HL-60/S4 (cell line): ENCODE measurements around the gene SDK2.

ENCODE experiments used
- in situ Hi-C: fragments of 300-500 bp; cut with MboI; formaldehyde crosslinking; loops from 2 replicates; pipeline ENCODE4 v1.14.3; 2022; ENCODE audit warnings: low sequenced_read_pairs

Gene SDK2

GRCh38 chr17:73433501-73433900 is 210.7 kb downstream of the SDK2 start:
- in situ Hi-C loops: loop anchor here (25.0 kb wide), 2 partner anchors 279 to 529 kb away; no protein-coding TSS in a partner anchor

GRCh38 chr17:73432624-73433190 is 211.5 kb downstream of the SDK2 start:
- in situ Hi-C loops: loop anchor here (25.0 kb wide), 2 partner anchors 280 to 530 kb away; no protein-coding TSS in a partner anchor

- in situ Hi-C loops: loop anchor here (25.0 kb wide), 2 partner anchors 281 to 531 kb away; no protein-coding TSS in a partner anchor
Measured at GRCh38 chr17:73431401-73432205, 212.6 kb downstream of the SDK2 start.

- in situ Hi-C loops: loop anchor here (25.0 kb wide), 2 partner anchors 281 to 531 kb away; no protein-coding TSS in a partner anchor
Measured at GRCh38 chr17:73430848-73431247, 213.4 kb downstream of the SDK2 start.

GRCh38 chr17:73430165-73430680 is 214.0 kb downstream of the SDK2 start:
- in situ Hi-C loops: loop anchor here (25.0 kb wide), 2 partner anchors 282 to 532 kb away; no protein-coding TSS in a partner anchor

GRCh38 chr17:73429440-73430164 is 214.6 kb downstream of the SDK2 start:
- in situ Hi-C loops: loop anchor here (25.0 kb wide), 2 partner anchors 283 to 533 kb away; no protein-coding TSS in a partner anchor

DNA sequence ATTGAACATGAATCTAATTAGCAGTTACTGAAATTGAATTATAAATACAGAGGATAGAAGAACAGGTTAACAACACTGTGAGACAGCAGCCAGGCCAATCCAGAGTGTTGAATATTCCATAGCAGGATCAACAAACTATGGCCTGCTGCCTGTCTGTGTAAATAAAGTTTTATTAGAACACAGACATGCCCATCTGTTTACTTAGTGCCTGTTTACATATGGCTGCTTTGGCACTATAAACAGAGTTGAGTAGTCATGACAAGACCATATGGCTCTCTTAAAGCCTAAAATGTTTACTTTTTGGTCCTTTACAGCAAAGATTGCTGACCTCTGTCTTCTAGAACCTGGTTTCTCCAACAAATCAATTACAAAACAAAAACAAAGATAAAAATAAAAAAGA is 217.0 kb downstream of the SDK2 start:
- in situ Hi-C loops: loop anchor here (25.0 kb wide), 2 partner anchors 285 to 535 kb away; no protein-coding TSS in a partner anchor

GRCh38 chr17:73424571-73424970 is 219.7 kb downstream of the SDK2 start:
- in situ Hi-C loops: no loop called here

DNA sequence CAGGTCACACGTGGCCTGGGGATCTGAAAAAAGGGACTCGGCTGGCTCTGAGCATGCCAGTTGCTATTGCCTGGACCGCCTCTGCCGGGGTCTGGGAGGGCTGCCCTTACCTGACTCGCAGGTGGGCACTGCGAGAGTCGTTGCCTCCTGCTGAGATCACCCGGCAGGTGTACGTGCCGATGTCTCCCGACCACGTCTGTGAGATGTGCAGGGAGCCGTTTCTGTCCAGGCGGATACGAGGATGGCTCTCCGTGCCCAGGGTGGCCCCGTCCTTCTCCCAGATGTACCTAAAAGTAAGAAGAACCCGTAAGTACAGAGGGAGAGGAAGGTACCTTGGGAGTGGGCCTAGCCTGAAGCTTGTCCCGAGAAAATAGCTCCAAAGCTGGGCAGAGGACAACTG is 220.4 kb downstream of the SDK2 start:
- in situ Hi-C loops: no loop called here

DNA sequence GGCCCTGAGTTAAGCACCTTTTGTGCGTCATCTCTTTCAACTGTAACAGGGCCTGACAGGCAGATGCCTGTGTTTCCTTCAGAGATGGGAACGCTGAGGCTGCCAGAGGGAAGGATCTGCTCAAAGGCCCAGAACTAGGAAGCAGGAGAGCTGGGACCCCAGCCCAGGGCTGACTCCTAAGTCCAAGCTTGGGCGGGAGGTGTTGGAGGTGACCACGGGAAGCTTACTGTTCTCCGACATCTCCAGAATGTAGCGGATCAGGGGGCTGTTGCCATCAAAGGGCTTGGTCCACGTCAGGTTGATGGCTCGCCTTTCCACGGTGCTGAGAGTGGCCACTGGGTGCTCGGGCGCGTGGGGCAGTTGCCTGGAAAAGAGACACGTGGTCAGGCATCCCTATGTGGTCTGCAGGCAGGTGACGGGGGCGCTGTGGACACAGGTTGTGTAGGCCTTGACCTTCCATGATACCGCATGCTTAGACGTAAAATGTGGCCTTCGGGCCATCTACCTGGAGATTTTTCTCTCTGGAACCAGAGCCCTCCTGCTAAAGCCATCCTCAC is 221.0 kb downstream of the SDK2 start:
- in situ Hi-C loops: no loop called here

- in situ Hi-C loops: no loop called here
Measured at GRCh38 chr17:73422121-73422520, 222.1 kb downstream of the SDK2 start.

DNA sequence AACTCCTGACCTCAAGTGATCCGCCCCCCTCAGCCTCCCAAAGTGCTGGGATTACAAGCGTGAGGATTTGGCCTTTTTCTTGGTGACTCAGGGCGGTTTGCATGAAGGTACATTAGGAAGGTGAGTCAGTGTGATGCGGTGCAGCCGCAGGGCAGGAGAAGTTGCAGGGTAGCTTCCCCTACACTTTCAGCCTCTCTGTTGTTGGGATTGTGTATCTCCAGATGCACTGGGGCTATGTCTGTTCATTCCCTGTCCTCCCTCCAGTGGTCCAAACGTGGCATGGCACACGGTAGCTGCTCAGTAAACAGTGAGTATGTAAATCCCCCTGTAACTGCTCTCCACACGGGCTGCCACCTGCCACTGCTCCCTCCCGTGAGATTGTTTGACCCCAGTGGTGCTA is 223.3 kb downstream of the SDK2 start:
- in situ Hi-C loops: no loop called here

- in situ Hi-C loops: no loop called here
Measured at GRCh38 chr17:73419881-73420280, 224.4 kb downstream of the SDK2 start.

DNA sequence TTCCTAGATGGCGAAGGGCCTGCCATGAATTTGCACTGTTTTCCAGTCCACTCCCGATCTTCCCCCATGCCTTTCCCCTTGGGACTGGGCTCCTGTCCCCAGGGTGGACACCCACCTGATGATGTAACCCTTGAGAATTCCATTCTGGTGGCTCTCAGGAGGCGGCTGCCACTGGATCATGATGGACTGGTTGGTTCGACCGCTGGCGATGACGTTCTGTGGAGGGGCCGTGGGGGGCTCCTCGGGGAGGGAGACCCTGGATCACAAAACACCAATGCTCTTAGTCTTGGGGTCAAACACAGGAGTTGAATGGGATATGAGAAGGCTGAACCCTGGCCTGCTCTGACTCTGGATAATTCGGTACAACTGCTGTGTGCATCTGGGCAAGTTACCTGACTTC is 225.2 kb downstream of the SDK2 start:
- in situ Hi-C loops: no loop called here

- in situ Hi-C loops: no loop called here
Measured at GRCh38 chr17:73415782-73416181, 228.5 kb downstream of the SDK2 start.

DNA sequence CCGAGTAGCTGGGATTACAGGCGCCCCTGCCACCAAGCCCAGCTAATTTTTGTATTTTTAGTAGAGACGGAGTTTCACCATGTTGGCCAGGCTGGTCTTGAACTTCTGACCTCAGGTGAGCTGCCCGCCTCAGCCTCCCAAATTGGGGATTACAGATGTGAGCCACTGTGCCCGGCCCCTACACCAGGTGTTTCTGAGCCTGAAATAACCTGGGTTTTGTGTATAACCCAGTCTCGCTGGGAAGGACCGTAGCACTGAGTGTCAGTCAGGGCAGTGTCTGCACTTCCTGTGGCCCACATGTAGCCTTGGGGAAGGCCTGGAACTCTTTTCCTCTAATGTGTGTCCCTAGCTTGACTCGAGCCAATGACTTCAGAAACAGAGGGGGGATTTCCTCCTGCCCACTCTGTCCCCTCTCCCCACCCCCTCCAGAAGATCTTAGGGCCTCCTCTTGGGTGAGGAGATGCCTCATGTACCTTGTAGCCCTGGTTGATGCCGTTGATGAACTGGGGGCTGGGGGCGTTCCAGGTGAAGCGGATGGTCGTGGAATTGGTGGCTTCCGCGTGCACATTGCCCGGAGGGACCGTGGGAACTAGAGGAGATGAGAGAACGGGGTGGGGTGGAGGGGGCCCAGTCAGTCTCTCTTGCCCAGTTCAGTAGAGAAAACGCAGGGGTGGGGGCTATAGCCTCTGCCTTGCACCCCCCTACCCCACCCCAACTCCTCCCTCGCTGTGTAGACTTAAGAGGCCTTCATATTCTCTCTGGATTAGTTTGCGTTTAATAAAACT is 229.9 kb downstream of the SDK2 start:
- in situ Hi-C loops: no loop called here

DNA sequence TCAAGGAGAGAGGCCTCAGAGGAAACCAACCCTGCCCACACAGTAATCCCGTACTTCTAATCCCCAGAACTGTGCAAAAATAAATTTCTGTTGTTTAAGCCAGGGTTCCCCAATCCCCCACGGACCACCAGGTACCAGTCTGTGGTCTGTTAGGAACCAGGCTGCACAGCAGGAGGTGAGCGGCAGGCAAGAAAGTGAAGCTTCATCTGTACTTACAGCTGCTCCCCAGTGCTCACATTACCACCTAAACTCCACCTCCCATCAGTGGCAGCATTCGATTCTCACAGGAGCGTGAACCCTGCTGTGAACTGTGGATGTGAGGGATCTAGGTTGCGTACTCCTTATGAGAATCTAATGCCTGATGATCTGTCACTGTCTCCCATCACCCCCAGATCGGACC is 231.3 kb downstream of the SDK2 start:
- in situ Hi-C loops: no loop called here

DNA sequence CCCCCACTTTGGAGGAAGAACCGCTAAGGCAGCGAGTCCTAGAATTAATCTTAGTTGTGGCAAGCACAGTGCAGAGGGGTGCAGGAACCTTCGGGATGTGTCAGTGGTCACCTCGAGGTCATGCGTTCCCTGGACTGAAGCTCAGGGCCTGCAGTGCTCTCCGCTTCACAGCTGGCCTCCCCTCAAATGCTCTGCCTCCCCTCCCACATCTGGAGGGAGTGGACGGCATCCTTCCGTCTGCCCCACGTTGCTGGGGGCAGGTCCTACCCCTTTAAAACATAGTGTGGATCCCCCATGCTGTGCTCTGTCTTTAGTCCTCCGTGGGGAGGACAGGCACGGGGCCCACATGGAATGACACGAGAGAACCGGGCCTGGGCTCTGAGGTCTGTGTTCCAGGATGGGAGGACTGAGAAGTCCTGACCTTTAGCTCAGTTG is 232.9 kb downstream of the SDK2 start:
- in situ Hi-C loops: no loop called here

DNA sequence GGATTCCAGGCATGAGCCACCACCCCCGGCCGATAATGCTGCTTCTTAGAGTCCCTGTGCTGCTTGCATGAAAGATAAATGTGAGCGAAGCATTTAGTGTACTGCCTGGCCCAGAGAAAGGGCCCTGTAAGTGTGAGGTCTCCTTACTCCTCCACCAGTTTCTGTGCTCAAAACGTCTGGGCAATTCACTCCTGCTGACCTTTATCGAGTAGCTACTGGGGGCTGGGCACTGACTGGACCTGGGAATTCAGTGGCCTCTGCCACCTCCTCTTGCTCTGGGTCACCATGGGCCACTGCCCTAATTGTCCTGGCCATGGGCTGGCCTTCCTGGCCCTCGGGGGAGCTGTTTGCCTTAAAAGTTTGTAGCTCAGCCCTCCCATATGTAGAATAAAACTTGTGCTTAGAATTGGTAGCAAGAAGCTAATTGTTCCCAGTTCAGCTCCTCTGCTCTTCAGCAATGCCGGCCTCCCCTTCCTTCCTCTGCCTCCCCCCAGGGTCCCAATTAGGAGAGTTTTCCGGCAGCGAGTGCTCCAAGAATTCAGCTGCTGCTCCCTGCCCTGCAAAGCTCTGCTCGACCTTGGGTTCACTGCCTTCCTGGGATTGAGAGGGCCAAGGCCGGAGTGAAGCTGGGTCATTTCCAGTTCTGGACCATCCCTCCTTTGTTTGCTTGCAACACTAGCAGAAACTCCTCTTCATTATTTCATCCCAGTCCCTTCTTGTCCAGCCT is 233.5 kb downstream of the SDK2 start:
- in situ Hi-C loops: no loop called here
